Keratinocyte (primary cell): ENCODE data around the gene EVI5L.

Source experiments
- EZH2 ChIP-seq: IDR thresholded peaks from one replicate; pipeline ENCODE4 v1.6.1; 2012; ENCODE audit warnings: inconsistent platforms, mild to moderate bottlenecking, low read length, moderate library complexity
- TF ChIP-seq, protein P1 (sequence below), 3 experiments: IDR thresholded peaks in 1 of 3; conservative IDR thresholded peaks in 1 of 3; optimal IDR thresholded peaks in 1 of 3; 2 replicates in 2 of 3; 3 replicates in 1 of 3; pipeline versions ENCODE3 to v1.5.1; 2011; ENCODE audit warnings: low read length in 3 of 3, mild to moderate bottlenecking in 3 of 3, moderate library complexity in 2 of 3, control low read depth in 1 of 3, inconsistent platforms in 1 of 3; ENCODE audit not compliant: insufficient read depth in 2 of 3; ENCODE audit errors: extremely low read depth in 1 of 3

DNA sequence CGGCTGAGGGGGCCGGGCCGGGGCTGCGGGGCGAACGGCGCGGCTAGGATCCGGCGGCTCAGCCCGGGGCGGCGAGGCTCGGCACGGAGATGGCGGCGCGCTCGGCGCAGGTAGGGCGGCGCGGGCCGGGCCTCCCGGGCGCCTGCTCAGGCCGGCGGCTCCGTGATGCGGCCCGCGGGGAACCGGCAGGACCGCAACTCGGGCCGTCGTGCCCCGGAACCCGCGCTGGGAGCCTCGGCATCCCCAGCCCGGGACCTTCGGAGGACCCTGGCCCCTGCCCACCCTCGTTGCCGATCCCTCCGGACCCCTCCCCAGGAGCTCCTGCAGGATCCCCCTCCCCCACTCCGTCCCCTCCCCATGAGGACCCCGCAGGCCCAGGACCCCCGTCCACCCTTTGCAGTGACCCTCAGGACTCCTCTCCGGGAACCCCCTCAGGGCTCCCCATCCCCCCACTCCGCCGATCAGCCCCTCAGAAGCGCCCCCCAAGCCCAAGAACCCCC is 304 bp downstream of the EVI5L start:
- TF ChIP-seq, protein P1, sequence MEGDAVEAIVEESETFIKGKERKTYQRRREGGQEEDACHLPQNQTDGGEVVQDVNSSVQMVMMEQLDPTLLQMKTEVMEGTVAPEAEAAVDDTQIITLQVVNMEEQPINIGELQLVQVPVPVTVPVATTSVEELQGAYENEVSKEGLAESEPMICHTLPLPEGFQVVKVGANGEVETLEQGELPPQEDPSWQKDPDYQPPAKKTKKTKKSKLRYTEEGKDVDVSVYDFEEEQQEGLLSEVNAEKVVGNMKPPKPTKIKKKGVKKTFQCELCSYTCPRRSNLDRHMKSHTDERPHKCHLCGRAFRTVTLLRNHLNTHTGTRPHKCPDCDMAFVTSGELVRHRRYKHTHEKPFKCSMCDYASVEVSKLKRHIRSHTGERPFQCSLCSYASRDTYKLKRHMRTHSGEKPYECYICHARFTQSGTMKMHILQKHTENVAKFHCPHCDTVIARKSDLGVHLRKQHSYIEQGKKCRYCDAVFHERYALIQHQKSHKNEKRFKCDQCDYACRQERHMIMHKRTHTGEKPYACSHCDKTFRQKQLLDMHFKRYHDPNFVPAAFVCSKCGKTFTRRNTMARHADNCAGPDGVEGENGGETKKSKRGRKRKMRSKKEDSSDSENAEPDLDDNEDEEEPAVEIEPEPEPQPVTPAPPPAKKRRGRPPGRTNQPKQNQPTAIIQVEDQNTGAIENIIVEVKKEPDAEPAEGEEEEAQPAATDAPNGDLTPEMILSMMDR (optimal IDR thresholded peaks at IDR 0.05 in 1 of 3, IDR thresholded peaks at IDR 0.05 in 1 of 3, conservative IDR thresholded peaks at IDR 0.05 in 1 of 3; ENCODE audit: extremely low read depth in 1 of 3, insufficient read depth in 2 of 3, low read length in 3 of 3) = no peak
- no peak for TF ChIP-seq EZH2
